Thyroid gland (tissue), 4 donors: ENCODE data around the gene CAMSAP2.

Source experiments
- CTCF ChIP-seq, 6 experiments: fragments of 200-600 bp in 3 of 6; fragments of 450-650 bp in 3 of 6; sonication (generic) in 3 of 6; IDR thresholded peaks; one replicate each; pipeline ENCODE4 v1.5.1; 2016 to 2019; ENCODE audit warnings: antibody characterized with exemption in 6 of 6, mild to moderate bottlenecking in 2 of 6, inconsistent platforms in 1 of 6, moderate library complexity in 1 of 6
- POLR2A ChIP-seq, 2 donors: fragments of 450-650 bp; IDR thresholded peaks; one replicate each; pipeline ENCODE4 v1.6.1; 2017; ENCODE audit warnings: antibody characterized with exemption in 2 of 2, mild to moderate bottlenecking in 2 of 2, moderate library complexity in 1 of 2

- no peak for TF ChIP-seq POLR2A (IDR thresholded peaks at IDR 0.05)
- TF ChIP-seq CTCF (IDR thresholded peaks at IDR 0.05) = no peak
Measured at GRCh38 chr1:200869753-200870391, 131.2 kb downstream of the CAMSAP2 start.
